Inflammatory macrophage treated with lipopolysaccharide for 4 hours (primary cell): ENCODE data around the gene POU2F1.

ENCODE experiments used
- DNase-seq: peaks from one replicate; pipeline ENCODE4 v3.0.0-alpha.2; 2020

Gene POU2F1

DNA sequence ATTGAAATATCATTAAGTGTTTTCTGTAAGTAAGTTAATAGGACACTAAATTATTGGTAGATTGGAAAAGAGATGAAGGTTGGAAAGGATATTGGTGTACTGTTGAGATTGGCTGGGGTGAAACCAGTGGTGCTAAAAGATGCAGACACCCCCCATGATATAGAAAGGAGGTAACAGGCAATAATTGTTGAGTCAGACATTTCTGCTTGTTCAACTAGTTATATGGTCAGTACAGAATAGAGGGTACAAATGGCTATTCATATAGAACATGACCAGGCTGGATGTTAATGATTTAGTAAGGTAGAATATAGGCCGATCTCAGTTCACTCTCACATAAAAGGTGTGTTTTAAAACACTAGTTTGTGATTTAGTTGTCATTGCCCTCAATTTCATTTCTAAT is 104.5 kb downstream of the POU2F1 start:
- DNase-seq = no peak

GRCh38 chr1:167328306-167328815 is 107.7 kb downstream of the POU2F1 start:
- no peak for DNase-seq

GRCh38 chr1:167328816-167329483 is 108.3 kb downstream of the POU2F1 start:
- DNase-seq = peak; percentile 83

DNA sequence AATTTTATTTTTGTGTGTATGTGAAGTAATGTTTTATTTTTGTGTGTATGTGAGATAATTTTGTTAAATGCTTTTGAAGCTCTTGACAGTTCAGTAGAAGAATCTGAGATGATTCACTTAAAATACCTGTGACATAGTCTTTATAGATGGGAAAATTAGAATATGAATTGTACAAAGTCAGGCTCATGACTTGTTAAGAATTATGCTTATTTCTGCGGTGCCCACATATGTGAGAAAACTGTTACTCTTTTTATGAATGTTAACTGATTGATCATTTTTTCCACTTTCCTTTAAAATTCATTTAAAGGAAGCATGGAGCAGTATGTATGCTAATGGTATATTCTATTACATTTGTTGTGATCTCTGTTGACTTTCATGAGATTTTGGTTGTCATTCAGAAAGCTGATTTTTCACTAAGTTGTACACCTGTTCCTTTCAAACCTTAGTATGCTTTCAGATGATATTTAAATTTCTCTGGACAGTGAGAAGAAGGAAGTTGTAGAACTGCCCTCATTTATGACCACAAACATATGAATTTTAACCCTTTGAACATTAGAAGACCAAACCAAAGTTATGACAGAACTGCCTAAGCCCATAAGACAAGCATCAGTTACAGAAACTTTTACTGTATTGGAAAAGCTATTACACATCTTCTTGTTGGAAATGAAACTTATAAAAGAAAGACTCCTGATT is 110.1 kb downstream of the POU2F1 start:
- DNase-seq = no peak

- no peak for DNase-seq
Observed at GRCh38 chr1:167331650-167332049, 111.0 kb downstream of the POU2F1 start.

GRCh38 chr1:167332503-167332902 is 111.8 kb downstream of the POU2F1 start:
- peak; percentile 29 for DNase-seq

DNA sequence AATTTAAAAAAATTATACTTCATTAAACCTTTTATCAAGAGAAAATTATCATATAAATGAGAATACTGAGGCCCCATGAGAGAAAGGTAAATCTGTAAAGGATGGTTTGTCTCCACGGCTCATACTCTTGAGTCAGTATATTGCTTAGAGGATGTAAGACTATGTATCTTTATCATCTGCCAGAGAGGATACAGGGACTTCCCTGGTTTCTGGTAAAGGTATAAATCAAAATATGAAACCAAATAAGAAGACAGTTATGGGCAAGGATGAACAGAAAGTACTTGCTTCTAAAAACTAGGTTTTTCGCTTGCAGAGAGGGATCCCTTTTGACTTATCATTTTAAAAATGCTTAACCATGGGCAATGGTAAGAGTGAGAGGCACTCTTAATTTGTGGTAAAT is 112.4 kb downstream of the POU2F1 start:
- no peak for DNase-seq

DNA sequence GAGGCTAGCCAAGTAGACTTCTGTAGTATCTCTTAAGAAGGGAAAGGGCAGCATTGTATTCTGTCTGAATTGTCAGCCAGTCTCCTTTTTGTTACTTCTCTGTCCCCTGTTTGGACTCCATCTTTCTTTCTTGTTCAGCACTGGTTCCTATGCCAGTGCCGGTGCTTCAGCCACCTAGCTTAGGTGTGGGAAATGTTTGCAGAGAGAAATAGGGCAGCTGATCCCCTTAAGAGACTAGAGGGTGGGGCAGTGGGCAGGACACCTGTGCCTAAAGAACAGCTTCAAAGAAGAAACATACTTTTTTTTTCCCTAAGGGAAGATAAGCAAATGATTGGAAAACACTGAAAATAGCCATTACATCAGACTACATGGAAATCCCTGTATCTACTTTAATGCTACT is 113.0 kb downstream of the POU2F1 start:
- DNase-seq = no peak

DNA sequence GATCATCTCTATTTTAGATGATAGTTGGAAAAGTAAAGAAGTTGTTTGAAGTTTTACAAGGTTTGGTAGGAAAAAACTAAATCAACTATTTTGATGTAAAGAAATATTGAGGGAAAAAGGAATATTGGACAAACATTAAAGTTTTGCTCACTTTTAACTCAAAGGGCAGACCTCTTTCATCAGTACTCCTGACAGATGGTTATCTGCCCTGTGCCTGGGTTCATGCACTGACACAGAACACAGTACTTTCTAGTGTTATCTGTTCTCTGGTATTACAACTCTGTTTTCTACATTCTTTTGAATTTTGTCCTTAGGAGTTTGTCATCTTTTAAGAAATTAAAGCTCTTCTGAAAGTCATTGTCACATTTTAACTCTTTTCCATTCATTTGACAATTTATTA is 118.7 kb downstream of the POU2F1 start:
- no peak for DNase-seq

DNA sequence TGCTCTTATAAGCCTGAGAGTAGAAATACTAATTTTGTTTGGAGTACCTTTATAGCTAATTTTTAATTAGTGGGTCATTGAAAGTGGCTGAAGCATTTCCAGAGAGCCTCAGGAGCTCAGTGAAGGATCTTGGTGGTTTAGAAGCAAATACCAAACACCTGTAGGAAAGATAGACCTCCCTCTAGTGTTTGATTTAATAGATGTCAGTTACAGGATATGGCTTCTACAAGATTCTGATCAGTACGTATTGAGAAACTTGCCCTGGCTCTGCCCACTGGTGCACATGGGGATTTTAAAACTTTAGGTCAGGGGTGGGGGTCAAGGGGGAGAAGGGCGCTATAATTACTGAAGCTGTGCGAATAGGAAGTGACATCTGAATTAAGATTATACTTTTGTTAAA is 122.2 kb downstream of the POU2F1 start:
- DNase-seq = no peak

DNA sequence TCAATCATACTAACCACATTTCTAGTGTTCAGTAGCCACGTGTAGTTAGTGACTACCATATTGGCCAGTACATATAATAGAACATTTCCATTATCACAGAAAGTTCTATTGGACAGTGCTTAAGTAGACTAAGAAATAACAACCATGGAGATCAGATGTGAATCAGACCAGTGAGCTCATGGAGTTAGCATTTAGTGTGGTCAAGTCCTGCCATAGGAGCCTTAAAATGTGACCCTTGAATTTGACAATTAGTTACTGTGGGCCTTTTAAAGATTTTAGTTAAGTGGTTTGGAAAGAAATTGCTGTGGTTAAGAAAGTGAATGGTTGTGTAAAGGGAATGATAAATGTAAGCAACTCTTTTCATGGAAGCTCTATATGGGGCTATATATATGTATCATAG is 123.4 kb downstream of the POU2F1 start:
- no peak for DNase-seq

DNA sequence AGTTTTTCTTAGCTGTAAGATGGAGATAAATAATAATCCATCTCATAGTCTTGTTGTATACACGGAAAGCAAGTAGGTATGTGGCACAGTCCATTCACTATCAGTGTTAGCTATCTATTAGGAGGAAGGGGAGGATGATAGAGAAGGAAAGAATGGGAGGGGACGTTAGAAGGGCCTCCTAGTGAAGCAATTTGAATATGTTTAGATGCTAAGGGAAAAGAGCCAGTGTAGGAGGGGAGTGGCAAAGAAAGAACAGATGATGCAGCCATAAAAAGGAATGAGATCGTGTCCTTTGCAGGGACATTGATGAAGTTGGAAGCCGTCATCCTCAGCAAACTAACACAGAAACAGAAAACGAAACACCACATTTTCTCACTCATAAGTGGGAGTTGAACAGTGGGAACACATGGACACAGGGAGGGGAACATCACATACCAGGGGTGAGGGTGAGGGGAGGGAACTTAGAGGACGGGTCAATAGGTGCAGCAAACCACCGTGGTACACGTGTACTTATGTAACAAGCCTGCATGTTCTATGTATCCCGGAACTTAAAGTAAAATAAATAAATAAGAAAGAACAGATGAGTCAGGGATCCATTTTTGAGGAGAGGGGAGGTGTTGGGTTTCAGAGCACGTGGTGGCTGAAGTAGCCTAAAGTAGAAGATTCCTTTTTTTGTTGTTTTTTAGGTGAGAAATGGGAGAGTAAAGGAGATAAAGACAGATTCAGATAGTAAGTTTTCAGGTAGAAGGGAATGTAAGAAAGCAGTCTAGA is 124.1 kb downstream of the POU2F1 start:
- no peak for DNase-seq

DNA sequence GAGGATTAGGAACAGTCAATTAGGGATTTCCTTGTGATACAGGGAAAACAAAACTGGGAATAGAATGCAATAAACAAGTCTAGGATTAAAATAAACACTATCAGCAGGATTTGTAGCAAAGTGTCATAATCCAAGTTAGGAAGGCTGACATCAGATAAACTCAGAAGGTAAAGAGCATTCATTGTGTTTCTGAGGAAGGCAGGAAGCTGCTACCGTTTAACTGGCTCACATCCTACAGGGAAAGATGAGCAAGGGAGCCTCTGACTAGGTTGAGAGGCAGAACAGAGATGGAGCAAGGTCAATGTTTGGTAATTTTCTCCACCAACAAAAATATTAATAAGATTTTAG is 124.7 kb downstream of the POU2F1 start:
- no peak for DNase-seq

- DNase-seq = no peak
Observed at GRCh38 chr1:167357305-167357704, 136.6 kb downstream of the POU2F1 start.

DNA sequence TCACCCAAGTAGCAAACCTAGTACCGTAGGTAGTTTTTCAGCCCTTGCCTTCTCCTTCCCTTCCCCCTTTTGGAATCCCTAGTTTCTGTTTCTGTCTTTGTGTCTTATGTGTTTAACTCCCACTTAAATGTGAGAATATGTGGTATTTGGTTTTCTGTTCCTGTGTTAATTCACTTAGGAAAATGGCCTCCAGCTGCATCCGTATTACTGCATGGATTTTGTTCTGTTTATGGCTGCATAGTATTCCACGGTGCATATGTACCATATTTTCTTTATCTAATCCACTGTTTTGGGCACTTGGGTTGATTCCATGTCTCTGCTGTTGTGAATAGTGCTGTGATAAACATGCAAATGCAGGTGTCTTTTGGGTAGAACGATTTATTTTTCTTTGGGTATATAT is 138.6 kb downstream of the POU2F1 start:
- no peak for DNase-seq

- DNase-seq = no peak
Observed at GRCh38 chr1:167360120-167360519, 139.4 kb downstream of the POU2F1 start.

- no peak for DNase-seq
Observed at GRCh38 chr1:167362638-167363037, 142.0 kb downstream of the POU2F1 start.

- DNase-seq = no peak
Observed at GRCh38 chr1:167364826-167365225, 144.1 kb downstream of the POU2F1 start.

DNA sequence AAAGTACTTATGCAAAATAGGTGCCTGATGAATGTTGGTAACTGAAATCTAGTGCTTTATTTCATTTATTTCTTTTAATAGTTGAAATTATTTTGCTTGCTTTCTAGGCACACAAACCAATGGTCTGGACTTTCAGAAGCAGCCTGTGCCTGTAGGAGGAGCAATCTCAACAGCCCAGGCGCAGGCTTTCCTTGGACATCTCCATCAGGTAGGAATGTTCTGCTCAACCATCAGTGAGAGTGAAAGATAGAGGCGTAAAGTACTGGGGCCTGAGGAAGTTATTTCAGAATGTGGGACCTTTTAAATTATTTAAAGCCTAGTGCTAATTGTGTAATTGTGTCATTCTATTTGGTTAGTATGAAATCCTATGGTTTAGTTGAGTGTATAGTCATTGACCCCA is 144.7 kb downstream of the POU2F1 start:
- DNase-seq = no peak

- DNase-seq = no peak
Observed at GRCh38 chr1:167367705-167368104, 147.0 kb downstream of the POU2F1 start.

GRCh38 chr1:167369175-167369574 is 148.5 kb downstream of the POU2F1 start:
- no peak for DNase-seq

DNA sequence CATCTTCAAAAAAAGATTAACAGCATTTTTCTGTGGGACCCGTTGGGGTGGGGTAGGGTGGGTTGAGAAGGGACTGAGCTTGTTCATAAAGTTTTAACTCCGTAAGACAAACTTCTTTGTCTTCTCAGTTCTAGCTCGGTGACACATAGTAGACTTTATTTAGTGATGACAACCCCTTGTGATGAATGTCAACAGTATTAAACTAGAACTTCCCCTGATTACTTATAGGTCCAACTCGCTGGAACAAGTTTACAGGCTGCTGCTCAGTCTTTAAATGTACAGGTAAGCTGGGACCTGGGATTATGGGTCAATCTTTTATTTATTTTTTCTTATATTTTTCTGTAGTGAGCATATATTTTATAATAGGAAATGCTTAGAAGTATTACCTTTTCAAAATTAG is 149.2 kb downstream of the POU2F1 start:
- no peak for DNase-seq

DNA sequence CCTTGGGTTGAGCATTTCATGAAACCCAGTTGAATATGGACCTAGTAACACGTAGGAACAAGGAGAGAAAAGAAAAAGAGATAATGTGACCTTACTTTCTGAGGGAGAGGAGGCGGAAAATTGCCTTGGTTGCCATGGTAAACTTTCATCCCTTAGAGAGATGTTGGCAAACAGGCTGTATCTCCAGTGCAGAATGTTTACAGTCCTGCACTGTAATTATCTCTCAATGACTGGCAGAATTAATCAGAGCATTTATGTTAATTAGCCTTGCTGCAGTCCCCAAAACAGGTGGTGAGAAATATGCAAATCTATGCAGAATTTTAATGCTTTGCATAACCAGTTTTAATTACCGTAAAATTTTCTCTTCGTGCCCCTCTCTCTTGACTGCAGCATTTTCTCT is 150.3 kb downstream of the POU2F1 start:
- no peak for DNase-seq

GRCh38 chr1:167373398-167373797 is 152.7 kb downstream of the POU2F1 start:
- DNase-seq = no peak
